Right atrium auricular region (tissue), 2 donors: Measurements from ENCODE around the gene IFNGR1. TPM values are rescaled to one million over a fixed set of nuclear protein-coding genes. Genes with fewer than 3 reads are reported as not detected.
"Not testable (repeated sequence)": the region's sequence is repeated elsewhere in the genome, so short reads cannot be mapped to it uniquely, and the experiment has no call there.

Source experiments
- DNase-seq: peaks from one replicate; pipeline ENCODE4 v3.0.0-alpha.2; 2019; ENCODE audit warnings: low spot score
- H3K27ac ChIP-seq, 2 donors: fragments of 200-600 bp; sonication (generic); 1 replicate in 1 of 2; 2 replicates in 1 of 2; pipeline ENCODE4 v1.5.1; 2016 to 2019
- H3K27me3 ChIP-seq, 2 donors: fragments of 200-600 bp; sonication (generic); one replicate each; pipeline versions ENCODE4 v1.5.1 to v1.6.0; 2017 to 2019
- H3K36me3 ChIP-seq: fragments of 200-600 bp; sonication (generic); one replicate; pipeline ENCODE4 v1.5.1; 2016
- H3K4me1 ChIP-seq, 2 donors: fragments of 200-600 bp; sonication (generic); one replicate each; pipeline versions ENCODE4 v1.5.1 to v1.6.0; 2017 to 2019
- H3K4me3 ChIP-seq, 2 donors: fragments of 200-600 bp; sonication (generic); 1 replicate in 1 of 2; 2 replicates in 1 of 2; pipeline ENCODE4 v1.5.1; 2017 to 2019; ENCODE audit warnings: mild to moderate bottlenecking in 1 of 2, moderate library complexity in 1 of 2
- H3K9me3 ChIP-seq, 2 donors: fragments of 200-600 bp; sonication (generic); one replicate each; pipeline ENCODE4 v1.5.1; 2019
- CTCF ChIP-seq, 2 donors: fragments of 200-600 bp; sonication (generic); IDR thresholded peaks; one replicate each; pipeline ENCODE4 v1.5.1; 2019; ENCODE audit warnings: antibody characterized with exemption in 2 of 2
- total RNA-seq, 2 donors: library from RNA; depleted of rRNA; stranded (reverse); fragments of >200 nt; gene quantifications; one replicate each; pipeline ENCODE4 v1.1.0, GENCODE V29; 2016

The IFNGR1 gene
- total RNA-seq, 2 donors from 2014 or later: 111 to 143 TPM

- Histone ChIP-seq H3K27me3 (no peaks in the 10 kb centered on the region), H3K4me1 (peaks cover 0 to 80% of the 10 kb centered on the region in 2 donors), H3K27ac (peak overlapping the region; percentile 99 to 100), H3K9me3 (no peaks in the 10 kb centered on the region), H3K36me3 (no peaks in the 10 kb centered on the region), H3K4me3 (peak overlapping the region; percentile 95)
- no peak for DNase-seq
- no peak for TF ChIP-seq CTCF (IDR thresholded peaks at IDR 0.05)
These were observed 3.1 kb downstream of the IFNGR1 start for GRCh38 chr6:137216106-137216505.

- H3K27me3 ChIP-seq, DNase-seq, H3K9me3 ChIP-seq, H3K36me3 ChIP-seq: not testable (repeated sequence)
- Histone ChIP-seq H3K4me1 (peaks cover 0 to 80% of the 10 kb centered on the region in 2 donors), H3K4me3 (peak overlapping the region; percentile 95), H3K27ac (peak overlapping the region; percentile 99 to 100)
These were observed 3.6 kb downstream of the IFNGR1 start for GRCh38 chr6:137215630-137216029.

GRCh38 chr6:137214931-137215330, 4.3 kb downstream of the IFNGR1 start:
- H3K36me3 ChIP-seq: no peaks in the 10 kb centered on the region
- no peak for TF ChIP-seq CTCF (IDR thresholded peaks at IDR 0.05)
- no peak for DNase-seq
- peak overlapping the region; percentile 38 to 100 for H3K27ac ChIP-seq
- H3K9me3 ChIP-seq: no peaks in the 10 kb centered on the region
- peaks cover 0 to 80% of the 10 kb centered on the region in 2 donors for H3K4me1 ChIP-seq
- peak overlapping the region; percentile 95 for H3K4me3 ChIP-seq
- H3K27me3 ChIP-seq: no peaks in the 10 kb centered on the region

GRCh38 chr6:137213813-137214212, 5.4 kb downstream of the IFNGR1 start:
- DNase-seq: no peak
- Histone ChIP-seq H3K27ac (peak overlapping the region; percentile 38 to 100), H3K27me3 (no peaks in the 10 kb centered on the region), H3K9me3 (no peaks in the 10 kb centered on the region), H3K36me3 (no peaks in the 10 kb centered on the region), H3K4me1 (peaks cover 0 to 85% of the 10 kb centered on the region in 2 donors), H3K4me3 (peak overlapping the region; percentile 95)
- TF ChIP-seq CTCF (IDR thresholded peaks at IDR 0.05): no peak

- DNase-seq: no peak
- TF ChIP-seq CTCF (IDR thresholded peaks at IDR 0.05): no peak
- peak overlapping the region; percentile 38 to 100 for H3K27ac ChIP-seq
- no peaks in the 10 kb centered on the region for H3K27me3 ChIP-seq
- H3K9me3 ChIP-seq: no peaks in the 10 kb centered on the region
- no peaks in the 10 kb centered on the region for H3K36me3 ChIP-seq
- H3K4me1 ChIP-seq: peaks cover 0 to 89% of the 10 kb centered on the region in 2 donors
- peak overlapping the region; percentile 95 for H3K4me3 ChIP-seq
These were observed 5.8 kb downstream of the IFNGR1 start for GRCh38 chr6:137213331-137213740.

- Histone ChIP-seq H3K4me3 (no peak overlapping the region), H3K27me3 (no peaks in the 10 kb centered on the region), H3K9me3 (no peaks in the 10 kb centered on the region), H3K36me3 (no peaks in the 10 kb centered on the region), H3K27ac (peak overlapping the region in 1 of 2 donors; percentile 100), H3K4me1 (peaks cover 0 to 97% of the 10 kb centered on the region in 2 donors)
- no peak for DNase-seq
- TF ChIP-seq CTCF (IDR thresholded peaks at IDR 0.05): no peak
These were observed 7.3 kb downstream of the IFNGR1 start for GRCh38 chr6:137211910-137212309.
